NCI-H345 treated with DMSO at 0.1 percent for 48 hours (cell line): ENCODE data around the gene NR3C2.

Experiments
- DNase-seq: peaks from one replicate; lab custom pipeline; 2025; ENCODE audit not compliant: unreplicated experiment; lab: John Stamatoyannopoulos, UW

NR3C2 gene

DNA sequence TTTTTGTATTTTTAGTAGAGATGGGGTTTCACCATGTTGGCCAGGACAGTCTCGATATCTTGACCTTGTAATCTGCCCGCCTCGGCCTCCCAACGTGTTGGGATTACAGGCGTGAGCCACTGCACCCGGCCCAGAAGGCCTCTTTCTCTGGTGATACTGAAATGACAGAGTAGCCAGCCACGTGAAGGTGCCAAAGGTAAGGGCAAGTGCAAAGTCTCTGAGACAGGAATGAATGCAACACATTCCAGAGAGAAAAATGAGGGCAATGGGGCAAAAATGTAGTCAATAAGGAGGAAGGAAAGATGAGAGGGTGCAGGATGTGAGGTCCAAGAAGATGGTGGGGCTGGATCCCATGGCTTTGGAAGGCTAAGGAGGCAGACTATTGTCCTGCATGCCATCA lies 176.0 kb downstream of the NR3C2 start:
- no peak for DNase-seq

DNA sequence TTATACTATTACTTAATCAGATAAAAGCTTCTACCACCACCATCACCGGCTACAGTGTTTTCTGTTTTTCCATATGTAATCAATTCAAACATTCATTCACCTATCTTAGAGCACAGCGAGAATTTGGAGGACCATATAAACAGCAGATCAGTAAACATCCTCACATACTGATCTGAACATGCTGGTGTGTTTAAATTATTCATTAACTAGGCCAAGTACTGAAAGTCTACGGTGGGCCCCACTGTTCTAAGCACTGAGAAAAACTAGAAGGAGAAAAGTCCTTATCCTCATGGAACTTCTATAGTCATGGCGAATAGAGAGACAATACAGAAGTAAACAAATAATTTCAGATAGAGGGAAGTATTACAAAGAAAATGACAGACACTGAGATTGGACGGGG lies 176.6 kb downstream of the NR3C2 start:
- DNase-seq, result no peak

DNA sequence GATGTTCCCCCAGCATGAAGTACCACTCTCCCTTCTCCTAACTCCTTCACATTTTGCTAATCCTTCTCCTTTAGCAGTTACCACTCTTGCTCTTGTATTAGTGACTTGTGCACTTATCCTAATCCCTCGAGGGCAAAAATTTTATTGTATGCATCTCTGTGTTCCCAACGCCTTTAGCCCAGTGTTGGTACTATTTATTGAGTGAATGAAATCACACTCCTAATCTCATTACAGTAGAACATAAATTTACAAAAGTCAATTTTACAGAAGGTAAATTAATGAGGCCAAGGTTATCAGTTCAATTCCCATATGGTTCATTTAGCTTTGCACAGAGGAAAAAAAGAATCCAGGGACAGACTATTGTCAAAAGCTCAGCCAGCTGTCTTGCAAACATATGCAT lies 178.4 kb downstream of the NR3C2 start:
- DNase-seq, result no peak

DNA sequence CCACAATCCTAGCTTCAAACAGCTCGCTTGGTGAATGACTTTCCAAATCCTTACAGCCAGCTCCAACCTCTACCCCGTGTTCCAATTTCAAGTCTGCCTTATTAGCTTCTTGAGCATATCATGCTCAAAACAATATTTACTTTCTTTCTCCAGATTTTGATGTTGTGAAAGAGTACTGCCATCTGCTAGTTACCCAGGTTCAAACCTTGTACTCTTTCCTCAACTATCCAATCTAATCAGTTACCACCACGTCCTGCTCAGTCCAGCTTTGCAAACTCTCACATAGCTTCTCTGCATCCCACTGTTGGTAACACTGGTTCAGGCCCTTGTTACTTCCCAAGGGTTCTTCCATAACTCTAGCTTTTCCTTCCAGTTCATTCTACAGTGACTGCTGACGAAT lies 179.1 kb downstream of the NR3C2 start:
- DNase-seq, result no peak

DNA sequence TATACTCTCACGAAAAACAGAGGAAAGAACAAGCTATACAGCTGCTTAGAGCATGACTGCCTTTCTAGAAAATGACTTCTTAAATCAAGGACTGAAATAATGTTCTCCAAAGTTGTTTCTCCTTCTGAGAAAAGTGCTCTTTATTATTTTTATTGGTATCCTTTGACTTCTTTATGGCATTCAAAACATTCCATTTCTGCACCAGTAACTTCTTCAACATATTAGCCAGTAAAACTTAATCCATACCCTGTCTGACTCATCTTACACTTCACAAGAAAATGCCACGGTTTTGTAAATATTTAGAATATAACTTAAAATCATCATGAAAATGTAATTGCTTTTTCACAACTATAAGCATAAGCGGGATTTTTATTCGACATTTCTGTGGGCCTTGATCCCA lies 180.4 kb downstream of the NR3C2 start:
- DNase-seq, result no peak

DNA sequence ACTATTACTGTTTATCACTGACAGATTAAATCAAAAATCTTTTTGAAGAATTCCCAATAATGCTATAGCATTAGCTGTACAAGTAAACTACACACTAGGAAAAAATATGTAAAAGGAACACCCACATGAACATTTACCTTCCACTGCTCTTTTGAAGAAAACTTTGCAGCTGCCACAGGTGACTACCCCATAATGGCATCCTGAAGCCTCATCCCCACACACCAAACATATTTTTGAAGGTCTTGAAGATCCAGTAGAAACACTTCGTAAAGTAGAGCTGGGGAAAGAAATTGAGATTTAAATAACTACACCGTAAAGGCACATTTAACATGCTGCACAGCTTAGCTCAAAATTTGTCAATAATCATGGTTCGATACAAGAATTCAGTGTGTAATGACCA lies 182.4 kb downstream of the NR3C2 start:
- DNase-seq, result no peak

DNA sequence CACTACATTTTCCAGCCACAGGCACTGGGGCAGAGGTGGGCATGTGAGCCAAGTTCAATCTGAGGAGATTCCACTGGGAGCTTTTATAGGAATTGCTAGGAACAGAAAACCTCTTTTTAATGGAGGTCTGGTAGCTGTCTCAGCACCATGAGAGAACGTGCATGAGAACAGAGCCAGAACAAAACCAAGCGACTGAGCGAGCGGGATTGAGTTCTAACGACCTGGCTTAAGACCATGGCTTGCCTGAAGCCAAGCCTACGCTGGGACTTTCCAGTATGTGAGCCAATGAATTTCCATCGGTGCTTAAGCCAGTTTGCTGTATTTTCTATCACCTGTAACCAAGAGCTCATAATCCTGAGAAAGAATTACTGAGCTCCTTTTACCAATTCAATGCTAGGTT lies 183.7 kb downstream of the NR3C2 start:
- DNase-seq, result no peak

DNA sequence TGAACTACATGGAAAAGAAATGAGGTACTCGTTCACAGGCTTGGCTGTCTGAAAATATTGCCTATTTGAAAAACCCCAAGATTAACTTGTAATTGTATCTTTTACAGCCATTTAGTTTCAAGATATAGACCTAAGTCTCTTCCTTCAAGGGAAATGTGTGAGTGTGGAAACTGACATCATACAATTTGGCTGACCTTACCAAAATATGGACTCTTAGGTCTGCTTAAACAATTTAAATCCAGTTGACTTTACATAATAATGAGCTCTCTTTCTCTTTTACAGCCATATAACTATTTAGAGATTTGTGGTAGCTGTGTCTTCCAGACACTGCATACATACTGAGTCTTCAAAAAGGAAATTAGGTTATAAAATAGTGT lies 186.9 kb downstream of the NR3C2 start:
- DNase-seq, result no peak

DNA sequence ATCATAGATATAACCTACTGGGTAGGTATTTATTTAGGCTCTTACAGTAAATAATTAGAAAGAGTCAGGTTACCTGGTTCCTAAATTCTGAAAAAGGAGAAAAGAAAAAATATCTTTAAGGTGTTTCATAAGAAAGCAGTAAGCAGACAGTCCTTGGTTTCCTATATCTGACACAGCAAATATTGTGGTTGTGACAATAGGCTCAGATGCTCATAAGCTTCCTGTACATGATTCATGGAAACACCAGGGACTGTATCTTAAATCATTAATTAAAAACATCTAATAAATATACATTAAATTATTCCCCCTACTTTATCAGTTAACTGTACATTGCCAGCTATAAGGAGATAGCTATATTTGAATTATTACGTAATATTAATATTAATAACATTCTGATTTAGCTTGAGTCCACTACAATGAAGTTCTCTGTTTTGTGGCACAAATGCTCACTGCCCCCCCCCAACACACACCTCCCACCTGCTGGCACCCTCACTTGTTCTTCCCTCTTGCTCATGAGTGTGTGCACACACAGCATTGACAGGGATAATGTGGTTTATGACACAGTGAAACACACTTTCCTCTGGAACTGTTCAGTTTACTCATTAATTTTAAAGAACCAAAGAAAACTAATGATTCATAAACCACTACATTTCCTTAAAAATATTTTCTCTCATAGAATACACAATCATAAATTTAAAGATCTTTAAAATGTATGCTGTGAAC lies 187.4 kb downstream of the NR3C2 start:
- no peak for DNase-seq

DNA sequence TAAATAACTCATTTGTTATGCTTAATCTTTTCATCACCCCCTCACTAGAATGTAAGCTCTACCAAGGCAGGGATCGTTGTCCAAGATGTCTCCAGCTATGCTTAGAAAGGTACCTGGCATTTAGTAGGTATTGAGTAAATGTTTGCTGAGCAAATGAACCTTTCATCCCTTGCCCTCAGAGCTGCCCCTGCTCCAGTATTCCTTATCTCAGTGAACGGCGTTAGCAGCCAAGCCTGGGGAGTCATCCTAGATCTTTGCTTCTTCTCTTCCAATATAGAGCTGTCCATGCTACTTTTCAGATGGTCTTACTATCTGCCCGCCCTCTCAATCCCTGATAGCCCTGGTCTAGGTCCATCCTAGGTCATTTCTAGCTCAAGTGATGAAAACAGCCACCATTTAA lies 188.4 kb downstream of the NR3C2 start:
- DNase-seq, result no peak

DNA sequence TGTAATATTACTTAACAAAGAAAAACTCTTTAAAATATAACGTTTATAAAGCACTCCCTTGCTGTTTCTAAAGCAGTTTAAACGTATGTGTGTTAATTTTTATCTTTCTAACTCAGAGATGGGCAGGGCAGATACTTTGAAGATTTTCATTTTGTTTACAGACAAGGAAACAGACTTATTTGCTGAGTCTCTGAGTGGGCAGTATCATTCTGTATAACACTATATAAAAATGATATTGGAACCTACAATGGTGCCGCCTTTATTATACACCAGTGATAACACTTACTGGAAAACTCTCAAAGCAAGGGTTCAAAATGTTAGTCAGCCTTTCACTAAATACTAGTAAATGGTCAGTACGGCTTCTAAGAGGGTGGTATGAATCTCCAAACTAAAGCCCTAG lies 193.4 kb downstream of the NR3C2 start:
- DNase-seq, result no peak

DNA sequence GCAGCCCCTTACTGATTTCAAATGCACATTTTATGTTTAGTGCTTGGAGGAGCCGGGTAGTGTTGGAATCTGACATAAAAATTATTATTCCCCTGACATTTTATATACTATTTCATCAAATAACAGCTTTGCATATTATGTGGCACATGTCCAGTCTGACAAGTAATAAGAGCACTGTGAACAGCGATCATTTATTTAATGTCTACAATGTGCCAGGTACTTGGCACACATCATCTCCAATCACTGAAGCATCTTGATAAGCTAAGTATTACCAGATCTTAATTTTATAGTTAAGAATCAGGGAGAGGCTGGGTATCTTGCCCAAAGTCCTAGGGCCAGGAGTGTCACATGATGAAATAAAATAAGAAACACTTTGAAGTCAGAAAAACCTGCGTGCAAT lies 197.2 kb downstream of the NR3C2 start:
- DNase-seq, result no peak

DNA sequence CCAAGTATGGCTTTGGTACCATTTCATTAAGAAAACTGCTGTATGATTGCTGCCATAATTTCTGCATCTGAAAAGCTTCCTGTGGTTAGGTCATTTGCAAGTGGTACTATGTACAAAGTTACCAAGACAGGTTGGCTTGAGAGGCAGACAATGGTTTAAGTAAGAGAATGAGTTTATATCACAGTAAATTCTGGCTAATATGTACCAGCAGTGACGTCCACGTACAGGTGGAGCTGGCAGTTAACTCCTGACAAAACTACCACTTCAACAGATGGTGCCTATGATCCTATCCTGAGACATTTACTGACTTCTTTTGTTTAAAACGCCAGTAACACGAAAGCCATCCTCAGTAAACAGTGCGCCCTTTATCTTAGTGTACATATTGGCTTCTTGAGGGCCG lies 198.4 kb downstream of the NR3C2 start:
- no peak for DNase-seq

DNA sequence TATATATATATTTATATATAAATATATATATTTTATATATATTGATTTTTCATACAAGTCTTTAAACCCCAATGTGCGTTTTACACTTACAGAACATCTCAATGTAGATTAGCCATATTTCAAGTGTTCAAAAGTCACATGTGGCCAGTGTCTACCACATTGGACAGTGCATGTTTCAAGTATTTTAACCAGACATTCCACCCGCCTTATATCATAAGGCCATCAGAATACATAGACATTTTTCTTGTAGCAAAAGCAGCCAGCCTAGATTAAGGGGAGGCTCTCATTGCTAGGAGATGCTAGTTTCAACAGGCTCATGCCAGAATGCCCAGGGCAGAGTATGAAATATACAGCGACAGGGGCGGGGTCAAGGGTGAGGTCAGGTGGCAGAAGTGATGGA lies 202.0 kb downstream of the NR3C2 start:
- no peak for DNase-seq

DNA sequence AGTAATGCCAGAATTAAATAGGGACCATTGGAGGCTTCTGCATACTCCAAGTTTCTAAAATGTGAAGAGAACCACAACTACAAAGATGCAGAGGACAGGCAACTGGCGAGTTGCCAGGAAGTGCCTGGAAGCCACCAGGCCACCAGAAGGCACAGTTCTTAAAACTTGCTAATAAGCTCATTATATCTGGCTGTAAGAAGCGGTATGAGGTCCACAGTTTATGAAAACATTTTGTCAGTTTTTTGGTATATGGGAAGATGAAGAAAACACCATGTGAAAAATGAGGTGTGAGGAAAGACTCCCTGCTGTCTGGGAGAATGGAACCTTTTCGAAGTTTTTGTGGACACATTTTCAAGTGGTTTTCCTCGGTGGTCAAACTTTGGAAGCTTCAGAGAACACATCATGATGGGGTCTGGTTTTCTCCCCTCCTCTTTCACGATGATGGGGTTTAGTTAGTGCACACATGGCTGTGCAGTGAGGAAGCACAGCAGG lies 202.7 kb downstream of the NR3C2 start:
- no peak for DNase-seq

DNA sequence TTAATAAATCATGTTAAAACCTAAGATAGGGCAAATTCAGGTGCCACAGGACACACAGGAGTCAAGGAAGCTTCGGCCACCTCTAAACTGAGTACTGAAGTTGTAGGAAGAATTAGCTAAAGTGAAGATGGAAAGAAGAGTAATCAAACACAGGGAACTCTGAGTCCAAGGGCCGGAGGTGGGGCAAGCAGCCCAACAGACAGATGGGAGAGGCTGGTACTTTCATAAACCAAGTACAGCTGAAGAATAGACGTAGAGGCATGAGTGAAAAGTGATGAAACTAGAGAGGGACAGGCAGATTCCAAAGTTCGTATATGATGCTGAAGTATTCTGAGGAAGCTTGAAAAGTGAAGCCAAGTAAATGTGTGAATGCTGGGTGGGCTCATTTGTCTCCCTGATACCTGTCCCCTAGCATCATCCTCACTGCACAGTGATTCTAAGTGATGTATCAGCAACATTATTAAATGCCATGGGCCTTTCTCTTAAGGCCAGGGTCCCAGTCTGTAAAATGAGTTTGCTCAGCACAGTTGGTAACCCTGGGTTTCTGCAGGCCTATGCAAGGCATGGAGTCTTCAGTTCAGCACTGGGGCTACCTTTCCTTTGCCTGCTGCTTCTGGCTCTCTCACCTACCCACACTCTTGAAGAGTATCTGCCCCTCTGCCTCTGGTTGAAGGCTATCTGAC lies 203.3 kb downstream of the NR3C2 start:
- DNase-seq, result no peak

DNA sequence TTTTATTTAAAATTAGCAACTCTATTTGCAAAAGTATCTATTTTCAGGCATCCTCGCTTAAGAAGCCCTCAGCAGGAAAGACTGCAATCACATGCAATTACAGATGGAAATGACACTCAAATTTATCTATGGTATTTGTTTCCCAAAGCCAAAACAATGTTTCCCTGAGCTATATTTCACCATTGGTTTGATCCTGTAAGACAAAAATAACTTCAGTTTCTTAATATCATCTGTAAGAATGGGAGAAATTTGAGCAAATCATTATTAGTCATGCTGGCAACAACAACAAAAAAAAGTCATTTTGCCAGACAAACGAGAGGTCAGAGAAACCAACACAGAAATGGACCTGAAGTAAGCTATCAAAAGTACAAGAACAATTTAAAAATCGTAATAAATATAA lies 204.1 kb downstream of the NR3C2 start:
- no peak for DNase-seq

DNA sequence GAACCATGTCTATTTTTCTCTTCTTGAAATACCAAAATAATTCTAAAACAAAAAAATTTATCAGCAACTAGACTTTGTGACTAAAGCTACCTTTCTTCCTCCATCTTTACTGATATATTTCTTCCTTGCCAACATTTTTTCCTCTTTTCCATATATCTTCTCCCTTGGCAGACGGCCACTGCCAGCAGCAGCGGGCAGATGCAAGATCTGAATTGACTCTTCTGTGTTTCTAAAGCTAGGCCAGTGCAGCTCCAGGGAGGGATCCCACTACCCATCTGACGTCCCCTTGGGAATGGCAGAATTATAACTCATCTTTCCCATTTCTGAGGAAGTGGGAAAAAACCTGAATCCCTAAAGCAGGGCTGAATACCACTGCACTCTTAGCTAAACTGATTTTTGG lies 206.4 kb downstream of the NR3C2 start:
- DNase-seq, result no peak

DNA sequence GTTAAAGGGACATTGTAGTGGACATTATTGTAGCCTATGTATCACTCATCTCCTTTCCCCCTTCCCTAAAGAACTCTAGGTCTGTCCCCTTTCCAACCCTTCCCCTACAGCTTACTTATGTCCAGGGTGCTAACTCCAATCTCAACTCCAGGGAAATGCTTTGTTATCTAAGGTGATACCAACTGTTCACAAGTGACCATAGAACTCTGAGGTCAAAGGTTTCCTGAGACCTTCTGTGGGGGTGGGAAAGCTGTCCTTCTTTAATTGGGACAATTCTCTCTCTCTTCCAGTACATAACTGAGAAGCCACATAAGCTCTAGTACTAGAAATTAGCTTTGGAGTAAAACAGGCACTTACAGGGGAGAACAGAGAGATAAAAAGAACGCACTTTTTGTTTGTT lies 212.4 kb downstream of the NR3C2 start:
- DNase-seq, result no peak

DNA sequence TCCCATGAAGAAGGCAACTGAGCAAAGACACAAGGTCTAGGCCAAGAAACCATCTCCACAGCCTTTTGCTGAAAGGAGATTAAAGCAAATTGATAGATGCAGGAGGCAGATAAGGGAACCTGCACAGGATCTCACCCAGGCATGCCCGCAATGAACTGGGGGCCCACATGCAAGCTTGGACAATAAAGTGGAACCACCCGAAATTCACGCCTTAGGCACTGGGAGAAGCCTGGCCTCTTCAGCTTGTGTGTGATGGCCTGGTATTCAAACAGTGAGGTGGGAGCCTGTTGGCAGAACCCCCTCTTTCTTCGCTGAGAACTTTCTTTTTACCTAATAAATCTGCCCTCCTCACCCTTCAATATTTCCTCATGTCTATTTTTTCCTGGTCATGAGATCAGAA lies 213.2 kb downstream of the NR3C2 start:
- no peak for DNase-seq

DNA sequence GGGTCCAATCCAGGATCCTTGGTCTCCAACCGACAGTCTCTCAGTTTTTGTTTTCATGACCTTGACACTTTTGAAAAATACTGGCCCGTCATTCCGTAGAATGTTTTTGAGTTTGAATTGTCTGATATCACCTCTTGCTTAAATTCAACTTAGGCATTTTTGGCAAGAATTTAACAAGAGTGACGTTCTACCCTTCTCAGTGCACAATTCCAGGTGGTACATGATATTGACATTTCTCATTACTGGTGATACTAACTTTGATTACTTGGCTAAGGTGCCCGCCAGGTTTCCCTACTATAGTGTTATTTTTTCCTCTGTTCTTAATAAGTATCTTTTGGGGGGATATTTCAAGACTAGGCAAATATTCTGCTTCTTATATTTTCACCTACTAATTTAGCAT lies 215.1 kb downstream of the NR3C2 start:
- no peak for DNase-seq

DNA sequence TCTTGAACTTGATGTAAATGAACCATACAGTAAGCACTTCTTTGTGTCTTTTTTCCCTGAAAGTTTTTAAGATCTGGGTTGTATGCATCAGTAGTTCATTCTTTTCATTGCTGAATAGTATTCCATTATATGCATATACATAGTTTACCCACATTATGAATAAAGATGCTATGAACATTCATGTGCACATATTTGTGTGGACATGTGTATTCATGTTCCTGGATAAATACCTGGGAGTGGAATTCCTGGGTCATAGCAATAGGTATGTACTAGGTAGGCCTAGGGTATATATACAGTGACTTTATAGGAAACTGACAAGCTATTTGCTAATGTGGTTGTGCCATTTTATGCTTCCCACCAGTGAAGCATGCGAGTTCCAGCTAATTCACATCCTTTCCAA lies 215.9 kb downstream of the NR3C2 start:
- no peak for DNase-seq

DNA sequence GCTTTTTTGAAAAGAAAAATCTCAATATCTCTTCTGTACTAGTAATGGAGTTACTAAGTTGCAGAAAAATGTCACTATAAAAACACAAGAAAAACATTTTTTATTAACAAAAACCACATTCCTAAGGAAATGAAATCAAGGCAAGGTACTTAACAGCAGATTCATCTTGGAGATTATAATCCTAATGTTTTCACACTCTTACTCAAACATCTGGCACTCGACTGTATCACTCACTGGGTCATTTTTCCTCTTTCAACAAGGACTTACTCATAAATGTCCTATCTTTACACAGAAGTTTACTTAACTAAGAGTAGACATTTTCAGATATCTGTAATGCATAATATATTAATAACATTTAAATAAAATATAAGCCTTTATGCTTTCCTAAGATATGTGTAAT lies 216.6 kb downstream of the NR3C2 start:
- no peak for DNase-seq
